Stomach (tissue), 4 donors: ENCODE results near the gene GNAT3.

ENCODE experiments used
- POLR2A ChIP-seq, 4 donors: fragments of 450-650 bp; IDR thresholded peaks; one replicate each; pipeline ENCODE4 v1.6.1; 2016; ENCODE audit warnings: antibody characterized with exemption in 4 of 4, control low read depth in 2 of 4, mild to moderate bottlenecking in 1 of 4, moderate library complexity in 1 of 4
- POLR2AphosphoS5 ChIP-seq, 3 donors: sonication (generic); formaldehyde crosslinking; IDR thresholded peaks; one replicate each; pipeline ENCODE4 v1.6.1; 2016; ENCODE audit warnings: antibody characterized with exemption in 3 of 3
- TF ChIP-seq, protein P1 (sequence below), 7 experiments: fragments of 450-650 bp in 4 of 7; fragments of 200-600 bp in 3 of 7; sonication (generic) in 3 of 7; IDR thresholded peaks; one replicate each; pipeline ENCODE4 v1.5.1; 2016 to 2019; ENCODE audit warnings: antibody characterized with exemption in 7 of 7, control low read depth in 2 of 7, mild to moderate bottlenecking in 1 of 7

DNA sequence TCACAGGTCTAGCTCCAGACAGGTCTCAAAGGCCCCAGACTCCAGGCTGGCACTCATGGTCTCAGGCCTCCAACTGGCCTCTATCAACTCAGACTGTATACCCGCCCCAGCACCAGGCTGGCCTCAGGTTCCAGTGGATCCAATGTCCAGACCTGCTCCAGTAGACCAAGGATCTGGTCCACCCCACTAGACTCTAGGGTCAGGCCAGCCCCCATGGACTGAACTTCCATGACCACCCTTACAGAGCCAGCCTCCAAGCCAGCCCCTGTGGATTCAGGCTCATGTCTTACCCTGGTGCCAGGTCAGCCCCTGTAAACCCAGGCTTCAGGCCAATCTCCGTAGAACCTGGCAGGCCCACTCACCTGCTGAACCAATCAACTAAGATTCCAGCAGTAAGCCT lies 16.8 kb upstream of the GNAT3 start:
- TF ChIP-seq, protein P1, sequence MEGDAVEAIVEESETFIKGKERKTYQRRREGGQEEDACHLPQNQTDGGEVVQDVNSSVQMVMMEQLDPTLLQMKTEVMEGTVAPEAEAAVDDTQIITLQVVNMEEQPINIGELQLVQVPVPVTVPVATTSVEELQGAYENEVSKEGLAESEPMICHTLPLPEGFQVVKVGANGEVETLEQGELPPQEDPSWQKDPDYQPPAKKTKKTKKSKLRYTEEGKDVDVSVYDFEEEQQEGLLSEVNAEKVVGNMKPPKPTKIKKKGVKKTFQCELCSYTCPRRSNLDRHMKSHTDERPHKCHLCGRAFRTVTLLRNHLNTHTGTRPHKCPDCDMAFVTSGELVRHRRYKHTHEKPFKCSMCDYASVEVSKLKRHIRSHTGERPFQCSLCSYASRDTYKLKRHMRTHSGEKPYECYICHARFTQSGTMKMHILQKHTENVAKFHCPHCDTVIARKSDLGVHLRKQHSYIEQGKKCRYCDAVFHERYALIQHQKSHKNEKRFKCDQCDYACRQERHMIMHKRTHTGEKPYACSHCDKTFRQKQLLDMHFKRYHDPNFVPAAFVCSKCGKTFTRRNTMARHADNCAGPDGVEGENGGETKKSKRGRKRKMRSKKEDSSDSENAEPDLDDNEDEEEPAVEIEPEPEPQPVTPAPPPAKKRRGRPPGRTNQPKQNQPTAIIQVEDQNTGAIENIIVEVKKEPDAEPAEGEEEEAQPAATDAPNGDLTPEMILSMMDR (IDR thresholded peaks at IDR 0.05) = no peak
- TF ChIP-seq POLR2A (IDR thresholded peaks at IDR 0.05) (no peak), POLR2AphosphoS5 (IDR thresholded peaks at IDR 0.05) (no peak)
